HEK293 (cell line): ENCODE measurements around the gene LYPD5.
A peak's percentile ranks its signal among the peaks of the same experiment; 100 is the strongest.

Source experiments
- BCL11A ChIP-seq: fragments of 450-650 bp; formaldehyde crosslinking; IDR thresholded peaks from 2 replicates; pipeline ENCODE4 v1.5.1; 2016; ENCODE audit warnings: low read depth, missing biosample characterization, missing genetic modification characterization
- MYNN ChIP-seq: fragments of 450-650 bp; formaldehyde crosslinking; IDR thresholded peaks from 2 replicates; pipeline ENCODE4 v1.5.1; 2016; ENCODE audit warnings: missing biosample characterization, missing genetic modification characterization, borderline replicate concordance
- MZF1 ChIP-seq: fragments of 450-650 bp; formaldehyde crosslinking; IDR thresholded peaks from 2 replicates; pipeline ENCODE4 v1.5.1; 2017; ENCODE audit warnings: missing biosample characterization, missing genetic modification characterization, borderline replicate concordance
- OSR2 ChIP-seq: fragments of 450-650 bp; formaldehyde crosslinking; IDR thresholded peaks from 2 replicates; pipeline ENCODE4 v1.5.1; 2016; ENCODE audit warnings: missing biosample characterization, missing genetic modification characterization
- PRDM2 ChIP-seq: fragments of 450-650 bp; formaldehyde crosslinking; IDR thresholded peaks from 2 replicates; pipeline ENCODE4 v1.5.1; 2016; ENCODE audit warnings: missing biosample characterization, missing genetic modification characterization, borderline replicate concordance
- SETDB1 ChIP-seq: IDR thresholded peaks from one replicate; pipeline ENCODE4 v1.6.1; 2017; ENCODE audit warnings: mild to moderate bottlenecking, low read length, moderate library complexity, mixed read lengths; ENCODE audit not compliant: insufficient read length
- TCF7L2 ChIP-seq: IDR thresholded peaks from 2 replicates; pipeline ENCODE4 v1.6.1; 2011; ENCODE audit warnings: low read depth, mild to moderate bottlenecking, inconsistent platforms, low read length, moderate library complexity, borderline replicate concordance
- ZBTB44 ChIP-seq: fragments of 450-650 bp; IDR thresholded peaks from 2 replicates; pipeline ENCODE4 v1.5.1; 2018; ENCODE audit warnings: missing biosample characterization, mild to moderate bottlenecking, missing genetic modification characterization
- ZNF112 ChIP-seq: fragments of 450-650 bp; formaldehyde crosslinking; IDR thresholded peaks from 2 replicates; pipeline ENCODE4 v1.5.0; 2017; ENCODE audit warnings: missing biosample characterization, missing genetic modification characterization
- ZNF121 ChIP-seq: fragments of 450-650 bp; formaldehyde crosslinking; IDR thresholded peaks from 2 replicates; pipeline ENCODE4 v1.5.1; 2016; ENCODE audit warnings: missing biosample characterization, missing genetic modification characterization
- ZNF146 ChIP-seq: fragments of 450-650 bp; formaldehyde crosslinking; IDR thresholded peaks from 2 replicates; pipeline ENCODE4 v1.5.1; 2016; ENCODE audit warnings: missing biosample characterization, missing genetic modification characterization
- ZNF157 ChIP-seq: fragments of 450-650 bp; formaldehyde crosslinking; IDR thresholded peaks from 2 replicates; pipeline ENCODE4 v1.5.1; 2016; ENCODE audit warnings: missing biosample characterization, missing genetic modification characterization
- ZNF211 ChIP-seq: fragments of 450-650 bp; formaldehyde crosslinking; IDR thresholded peaks from 2 replicates; pipeline ENCODE4 v1.5.1; 2016; ENCODE audit warnings: low read depth, missing biosample characterization, missing genetic modification characterization
- ZNF23 ChIP-seq: fragments of 450-650 bp; formaldehyde crosslinking; IDR thresholded peaks from 2 replicates; pipeline ENCODE4 v1.5.1; 2016; ENCODE audit warnings: missing biosample characterization, missing genetic modification characterization, borderline replicate concordance
- ZNF248 ChIP-seq: fragments of 450-650 bp; formaldehyde crosslinking; IDR thresholded peaks from 2 replicates; pipeline ENCODE4 v1.5.1; 2017; ENCODE audit warnings: missing biosample characterization, missing genetic modification characterization
- ZNF274 ChIP-seq, 2 experiments: fragments of 200-500 bp in 1 of 2; fragments of 450-650 bp in 1 of 2; sonication (Bioruptor generic) in 1 of 2; formaldehyde crosslinking in 1 of 2; IDR thresholded peaks; 2 replicates each; pipeline versions ENCODE4 v1.5.1 to v1.6.1; 2014 to 2016; ENCODE audit warnings: borderline replicate concordance in 1 of 2, inconsistent platforms in 1 of 2, low read length in 1 of 2, missing biosample characterization in 1 of 2, missing genetic modification characterization in 1 of 2
- ZNF335 ChIP-seq: fragments of 450-650 bp; formaldehyde crosslinking; conservative IDR thresholded peaks from 2 replicates; pipeline ENCODE4 v1.5.1; 2016; ENCODE audit warnings: missing biosample characterization, missing genetic modification characterization
- ZNF510 ChIP-seq: fragments of 450-650 bp; formaldehyde crosslinking; IDR thresholded peaks from 2 replicates; pipeline ENCODE4 v1.5.1; 2018; ENCODE audit warnings: mild to moderate bottlenecking, missing genetic modification characterization, missing biosample characterization; ENCODE audit not compliant: insufficient replicate concordance
- ZNF529 ChIP-seq: fragments of 450-650 bp; formaldehyde crosslinking; IDR thresholded peaks from 2 replicates; pipeline ENCODE4 v1.5.1; 2017; ENCODE audit warnings: missing genetic modification characterization, missing biosample characterization; ENCODE audit not compliant: insufficient replicate concordance
- ZNF555 ChIP-seq: fragments of 450-650 bp; formaldehyde crosslinking; conservative IDR thresholded peaks from 2 replicates; pipeline ENCODE4 v1.5.1; 2017; ENCODE audit warnings: missing biosample characterization, mild to moderate bottlenecking, missing genetic modification characterization, inconsistent platforms
- ZNF560 ChIP-seq: fragments of 450-650 bp; formaldehyde crosslinking; IDR thresholded peaks from 2 replicates; pipeline ENCODE4 v1.5.1; 2017; ENCODE audit warnings: missing biosample characterization, missing genetic modification characterization, borderline replicate concordance
- ZNF561 ChIP-seq: fragments of 450-650 bp; IDR thresholded peaks from 2 replicates; pipeline ENCODE4 v1.5.1; 2018; ENCODE audit warnings: missing biosample characterization, missing genetic modification characterization, borderline replicate concordance
- ZNF571 ChIP-seq: fragments of 450-650 bp; formaldehyde crosslinking; IDR thresholded peaks from 2 replicates; pipeline ENCODE4 v1.5.0; 2017; ENCODE audit warnings: missing biosample characterization, missing genetic modification characterization
- ZNF621 ChIP-seq: fragments of 450-650 bp; formaldehyde crosslinking; IDR thresholded peaks from 2 replicates; pipeline ENCODE4 v1.5.1; 2017; ENCODE audit warnings: missing biosample characterization, missing genetic modification characterization
- ZNF670 ChIP-seq: fragments of 450-650 bp; formaldehyde crosslinking; IDR thresholded peaks from 2 replicates; pipeline ENCODE4 v1.5.1; 2016; ENCODE audit warnings: missing biosample characterization, missing genetic modification characterization, low read depth
- ZNF701 ChIP-seq: fragments of 450-650 bp; formaldehyde crosslinking; IDR thresholded peaks from 2 replicates; pipeline ENCODE4 v1.5.1; 2016; ENCODE audit warnings: missing biosample characterization, missing genetic modification characterization
- ZNF707 ChIP-seq: fragments of 450-650 bp; formaldehyde crosslinking; IDR thresholded peaks from 2 replicates; pipeline ENCODE4 v1.5.1; 2016; ENCODE audit warnings: missing biosample characterization, missing genetic modification characterization
- ZNF768 ChIP-seq: fragments of 450-650 bp; formaldehyde crosslinking; IDR thresholded peaks from 2 replicates; pipeline ENCODE4 v1.5.1; 2018; ENCODE audit warnings: missing biosample characterization, mild to moderate bottlenecking, missing genetic modification characterization
- ZNF792 ChIP-seq: fragments of 450-650 bp; formaldehyde crosslinking; IDR thresholded peaks from 2 replicates; pipeline ENCODE4 v1.5.1; 2016; ENCODE audit warnings: missing biosample characterization, missing genetic modification characterization
- ZSCAN16 ChIP-seq: fragments of 450-650 bp; formaldehyde crosslinking; IDR thresholded peaks from 2 replicates; pipeline ENCODE4 v1.5.1; 2016; ENCODE audit warnings: missing biosample characterization, missing genetic modification characterization

The LYPD5 gene

GRCh38 chr19:43754503-43755255, 47.6 kb downstream of the LYPD5 start, which contains the start of gene SMG9 (continued):
- TF ChIP-seq ZNF335 (tag by site-specific recombination): peak; percentile 98
- TF ChIP-seq ZNF274 (IDR thresholded peaks at IDR 0.05; ENCODE audit: low read length): no peak
- TF ChIP-seq ZNF274 (tag by site-specific recombination; IDR thresholded peaks at IDR 0.05; ENCODE audit: borderline replicate concordance): no peak
- no peak for TF ChIP-seq ZNF707
- TF ChIP-seq ZNF571: no peak
- no peak for TF ChIP-seq ZNF510 (tag by site-specific recombination)
- TF ChIP-seq ZNF701 (tag by site-specific recombination): no peak
- TF ChIP-seq ZNF248: no peak
- no peak for TF ChIP-seq ZNF112 (tag by site-specific recombination)
- TF ChIP-seq ZNF121: no peak; the same call in 1 of the 2 replicates
- no peak for TF ChIP-seq PRDM2 (tag by site-specific recombination)
- no peak for TF ChIP-seq ZNF146 (tag by site-specific recombination)
- TF ChIP-seq ZNF670 (tag by site-specific recombination): no peak
- no peak for TF ChIP-seq ZNF792
- peak; percentile 99 for TF ChIP-seq ZNF561 (tag by site-specific recombination)
- TF ChIP-seq ZNF768 (tag by site-specific recombination): no peak
- no peak for TF ChIP-seq SETDB1
- TF ChIP-seq ZNF23 (tag by site-specific recombination): no peak
- TF ChIP-seq ZNF211: no peak
- TF ChIP-seq ZBTB44: peak; percentile 83
- TF ChIP-seq ZNF555 (tag by site-specific recombination): no peak
- TF ChIP-seq MZF1: peak; percentile 57
- no peak for TF ChIP-seq ZNF529
- TF ChIP-seq BCL11A: peak; percentile 53; the same call in 1 of the 2 replicates
- TF ChIP-seq ZNF157: no peak
- TF ChIP-seq MYNN: no peak
- TF ChIP-seq OSR2 (tag by site-specific recombination): peak; percentile 25; the same call in 1 of the 2 replicates
- TF ChIP-seq ZNF621: no peak
- TF ChIP-seq ZNF560: no peak
- TF ChIP-seq ZSCAN16 (tag by site-specific recombination): 0 out of 2 replicates have a peak, but pooled peaks have one; percentile 18
- no peak for TF ChIP-seq TCF7L2
